WTC11 (cell line): ENCODE data around the gene PUS1. TPM values are rescaled to one million over a fixed set of nuclear protein-coding genes. Genes with fewer than 3 reads are reported as not detected.

Experiments
- ATAC-seq: fragments of 200-7000 bp; cut with Tn5 transposase; 2 replicates; pipeline ENCODE4 v1.10.0; 2021; ENCODE audit warnings: mild to moderate bottlenecking, moderate library complexity
- CTCF ChIA-PET: fragments of 300-600 bp; sonication (Branson Sonifier 250); formaldehyde crosslinking; loops from one replicate; lab custom pipeline; 2021; ENCODE audit warnings: antibody characterized with exemption; lab: Charles Lee
- POLR2A ChIA-PET: fragments of 350-600 bp; sonication (Branson Sonifier 250); formaldehyde crosslinking; loops from one replicate; lab custom pipeline; 2021; ENCODE audit warnings: antibody characterized with exemption; lab: Charles Lee
- DNase-seq: peaks from one replicate; pipeline ENCODE4 v3.0.0; 2021; ENCODE audit warnings: low spot score
- H3K27ac Mint-ChIP-seq: 2 replicates; pipeline ENCODE4 v1.8.0; 2021; ENCODE audit warnings: mixed read lengths
- H3K27me3 Mint-ChIP-seq: 2 replicates; pipeline ENCODE4 v1.8.0; 2021; ENCODE audit warnings: low read depth, mild to moderate bottlenecking, moderate library complexity, mixed read lengths
- H3K36me3 Mint-ChIP-seq: 2 replicates; pipeline ENCODE4 v1.8.0; 2021; ENCODE audit warnings: mixed read lengths
- H3K4me1 Mint-ChIP-seq: 2 replicates; pipeline ENCODE4 v1.8.0; 2022; ENCODE audit warnings: mixed read lengths
- H3K4me3 Mint-ChIP-seq: 2 replicates; pipeline ENCODE4 v1.8.0; 2021; ENCODE audit warnings: mild to moderate bottlenecking, moderate library complexity, mixed read lengths
- H3K9me3 Mint-ChIP-seq: 2 replicates; pipeline ENCODE4 v1.8.0; 2021; ENCODE audit warnings: mixed read lengths
- ARID4B ChIP-seq: sonication (generic); formaldehyde crosslinking; IDR thresholded peaks from 2 replicates; pipeline ENCODE4 v1.8.0; 2023; ENCODE audit warnings: missing genetic modification reagents, mild to moderate bottlenecking, borderline replicate concordance
- ETV6 ChIP-seq: sonication (generic); formaldehyde crosslinking; IDR thresholded peaks from 2 replicates; pipeline ENCODE4 v1.8.1; 2022; ENCODE audit warnings: mild to moderate bottlenecking, missing genetic modification reagents
- FOXK1 ChIP-seq: sonication (generic); formaldehyde crosslinking; IDR thresholded peaks from 2 replicates; pipeline ENCODE4 v1.8.0; 2022; ENCODE audit warnings: mild to moderate bottlenecking, moderate library complexity, missing genetic modification reagents
- GRHL2 ChIP-seq: fragments of 250-450 bp; sonication (Bioruptor Pico); IDR thresholded peaks from 2 replicates; pipeline ENCODE4 v1.8.0; 2022; ENCODE audit warnings: mild to moderate bottlenecking, moderate library complexity; ENCODE audit not compliant: insufficient replicate concordance, severe bottlenecking
- GTF2I ChIP-seq: fragments of 250-450 bp; sonication (Bioruptor Pico); conservative IDR thresholded peaks from 2 replicates; pipeline ENCODE4 v1.4.0; 2021; ENCODE audit warnings: mild to moderate bottlenecking
- HMGA2 ChIP-seq: fragments of 250-450 bp; sonication (Bioruptor Pico); IDR thresholded peaks from 2 replicates; pipeline ENCODE4 v1.4.0; 2021; ENCODE audit warnings: mild to moderate bottlenecking, moderate library complexity
- MYBL2 ChIP-seq: sonication (generic); formaldehyde crosslinking; IDR thresholded peaks from 2 replicates; pipeline ENCODE4 v1.8.1; 2023; ENCODE audit warnings: mild to moderate bottlenecking, moderate library complexity, missing genetic modification reagents
- NFYB ChIP-seq: sonication (generic); formaldehyde crosslinking; conservative IDR thresholded peaks from 2 replicates; pipeline ENCODE4 v1.8.0; 2022; ENCODE audit warnings: low read depth, missing genetic modification reagents
- NR3C1 ChIP-seq: sonication (generic); formaldehyde crosslinking; conservative IDR thresholded peaks from 2 replicates; pipeline ENCODE4 v1.8.1; 2023; ENCODE audit warnings: low read depth, mild to moderate bottlenecking, missing genetic modification reagents
- SMAD4 ChIP-seq: sonication (generic); formaldehyde crosslinking; IDR thresholded peaks from 2 replicates; pipeline ENCODE4 v1.8.0; 2022; ENCODE audit warnings: mild to moderate bottlenecking, missing genetic modification reagents
- TEAD1 ChIP-seq: sonication (generic); formaldehyde crosslinking; IDR thresholded peaks from 2 replicates; pipeline ENCODE4 v1.8.0; 2022; ENCODE audit warnings: mild to moderate bottlenecking, missing genetic modification reagents
- TP53 ChIP-seq: sonication (generic); formaldehyde crosslinking; IDR thresholded peaks from 2 replicates; pipeline ENCODE4 v1.8.1; 2023; ENCODE audit warnings: mild to moderate bottlenecking, missing genetic modification reagents
- USF2 ChIP-seq: sonication (generic); formaldehyde crosslinking; IDR thresholded peaks from 2 replicates; pipeline ENCODE4 v1.8.1; 2023; ENCODE audit warnings: mild to moderate bottlenecking, missing genetic modification reagents, moderate library complexity
- ZNF219 ChIP-seq: sonication (generic); formaldehyde crosslinking; IDR thresholded peaks from 2 replicates; pipeline ENCODE4 v1.8.0; 2023; ENCODE audit warnings: missing genetic modification reagents, mild to moderate bottlenecking, borderline replicate concordance
- ZNF396 ChIP-seq: fragments of 250-450 bp; sonication (Bioruptor Pico); IDR thresholded peaks from 2 replicates; pipeline ENCODE4 v1.8.0; 2021; ENCODE audit warnings: mild to moderate bottlenecking, moderate library complexity, borderline replicate concordance
- ZNF423 ChIP-seq: fragments of 250-450 bp; sonication (Bioruptor Pico); IDR thresholded peaks from 2 replicates; pipeline ENCODE4 v2.1.2; 2022; ENCODE audit warnings: mild to moderate bottlenecking, moderate library complexity
- total RNA-seq: library from RNA; stranded (reverse); gene quantifications from 3 replicates; pipeline ENCODE4 v1.2.3, GENCODE V29; 2021
- TF ChIP-seq, protein P1 (sequence below): fragments of 200-600 bp; IDR thresholded peaks from 2 replicates; pipeline ENCODE4 v1.8.0; 2022; ENCODE audit warnings: antibody characterized with exemption
- TF ChIP-seq, protein P2 (sequence below): fragments of 250-450 bp; sonication (Bioruptor Pico); IDR thresholded peaks from 2 replicates; pipeline ENCODE4 v2.1.2; 2022; ENCODE audit warnings: mild to moderate bottlenecking, moderate library complexity
- TF ChIP-seq, protein P3 (sequence below): sonication (generic); formaldehyde crosslinking; IDR thresholded peaks from 2 replicates; pipeline ENCODE4 v1.8.1; 2023; ENCODE audit warnings: mild to moderate bottlenecking, moderate library complexity, missing genetic modification reagents

Gene PUS1
- total RNA-seq, 1 experiment from 2014 or later: 97.4 TPM

DNA sequence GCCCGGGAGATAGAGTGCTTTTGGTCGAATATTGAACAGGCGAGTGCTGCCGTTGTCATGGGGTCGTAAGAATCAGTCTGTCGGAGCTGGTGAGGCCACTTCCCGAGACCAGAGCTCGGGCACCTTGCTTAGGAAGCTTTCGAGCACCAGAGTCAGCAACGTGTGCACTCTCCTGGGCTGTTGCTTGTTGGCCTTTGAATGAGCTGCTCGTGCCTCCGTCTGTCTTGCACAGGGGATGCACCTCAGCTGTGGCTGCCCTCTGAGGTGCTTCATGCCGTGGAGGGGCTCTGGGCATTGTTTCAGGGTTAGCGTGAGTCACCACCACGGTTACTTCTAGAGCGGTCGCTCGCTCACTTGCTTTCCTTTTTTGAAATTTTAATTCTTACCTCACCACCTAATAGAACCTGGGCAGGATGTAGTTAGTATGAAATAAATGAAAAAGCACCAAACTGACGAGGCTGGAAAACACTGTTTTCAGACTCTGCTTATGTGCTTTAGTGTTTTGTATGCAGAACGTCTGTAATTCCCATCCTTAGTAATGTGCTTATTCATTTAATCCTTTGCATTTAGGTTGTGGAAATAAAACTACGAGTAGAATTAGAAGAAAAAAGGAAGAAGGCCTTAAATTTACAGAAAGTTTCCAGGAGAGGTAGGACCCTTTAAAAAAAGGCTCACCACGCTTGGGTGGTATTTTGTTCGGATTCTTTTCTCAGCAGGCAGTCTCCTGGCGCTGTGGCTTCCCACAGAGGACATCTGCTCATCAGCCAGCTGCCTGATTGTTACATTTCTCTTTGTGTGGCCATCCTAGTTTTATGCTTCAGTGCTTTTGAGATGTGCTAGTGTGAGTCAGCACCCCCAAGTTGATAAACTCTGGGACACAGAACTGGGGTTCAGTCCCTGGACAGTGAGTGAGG is 61.2 kb downstream of the PUS1 start:
- peak overlapping the region; percentile 99 for H3K27ac Mint-ChIP-seq
- H3K4me3 Mint-ChIP-seq: peak overlapping the region; percentile 43
- ChIA-PET CTCF (interaction anchor here (1.2 to 1.8 kb wide), 3 partner anchors 12 to 161 kb away, joined by 3 to 7 read pairs (median 5); partner anchors contain the start of gene EP400), POLR2A (no interaction called here)
- no peaks in the 10 kb centered on the region for H3K27me3 Mint-ChIP-seq
- no peaks in the 10 kb centered on the region for H3K9me3 Mint-ChIP-seq
- peaks cover 49% of the 10 kb centered on the region for H3K4me1 Mint-ChIP-seq
- ATAC-seq (peak; percentile 78), DNase-seq (peak; percentile 55)
- TF ChIP-seq ZNF423 (peak; percentile 90), ZNF396 (CRISPR knock-in tag) (no peak)
- peaks cover 59% of the 10 kb centered on the region for H3K36me3 Mint-ChIP-seq

DNA sequence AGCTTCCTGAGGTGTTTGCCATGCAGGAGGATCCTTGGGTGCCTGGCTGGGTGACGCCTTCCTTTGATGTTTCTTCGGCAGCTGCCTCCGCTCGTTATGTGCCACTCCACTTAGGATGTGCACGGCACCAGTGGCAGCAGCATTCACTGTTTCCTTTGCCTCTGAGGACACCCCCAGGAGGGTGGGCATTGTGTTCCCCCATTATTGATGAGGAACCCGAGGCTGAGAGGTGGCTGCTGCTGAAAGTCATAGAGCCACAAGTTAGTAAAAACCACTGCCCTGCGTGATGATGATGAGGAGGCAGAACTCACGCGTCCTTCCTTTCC is 61.9 kb downstream of the PUS1 start:
- H3K27me3 Mint-ChIP-seq: no peaks in the 10 kb centered on the region
- ChIA-PET CTCF (interaction anchor here (0.7 to 1.8 kb wide), 3 partner anchors 11 to 41 kb away, joined by 4 to 7 read pairs (median 5); partner anchors contain the start of gene EP400), POLR2A (no interaction called here)
- ATAC-seq (peak; percentile 5), DNase-seq (no peak)
- TF ChIP-seq ZNF423 (0 out of 2 replicates have a peak, but pooled peaks have one; percentile 1), NFYB (CRISPR knock-in tag) (no peak)
- peaks cover 49% of the 10 kb centered on the region for H3K4me1 Mint-ChIP-seq
- H3K36me3 Mint-ChIP-seq: peaks cover 60% of the 10 kb centered on the region
- peak overlapping the region; percentile 99 for H3K27ac Mint-ChIP-seq
- H3K4me3 Mint-ChIP-seq: peak overlapping the region; percentile 43
- H3K9me3 Mint-ChIP-seq: no peaks in the 10 kb centered on the region

GRCh38 chr12:131991816-131992430 is 62.8 kb downstream of the PUS1 start:
- ATAC-seq (no peak), DNase-seq (no peak)
- Mint-ChIP-seq H3K9me3 (no peaks in the 10 kb centered on the region), H3K27me3 (no peaks in the 10 kb centered on the region), H3K27ac (peak overlapping the region; percentile 91; the same call in 1 of the 2 replicates), H3K36me3 (peaks cover 58% of the 10 kb centered on the region), H3K4me3 (no peak overlapping the region), H3K4me1 (peaks cover 46% of the 10 kb centered on the region)
- ChIA-PET POLR2A (interaction anchor here (0.6 to 0.7 kb wide), 3 partner anchors 42 to 676 kb away, joined by 3 to 4 read pairs (median 3); partner anchors contain the start of gene EP400), CTCF (interaction anchor here (0.6 to 1.8 kb wide), 3 partner anchors 42 to 900 kb away, joined by 3 to 7 read pairs (median 3); partner anchors contain the start of gene EP400)
- TF ChIP-seq HMGA2 (CRISPR knock-in tag) (no peak), NR3C1 (CRISPR knock-in tag) (no peak), ETV6 (no peak), GRHL2 (CRISPR knock-in tag) (no peak), ARID4B (CRISPR knock-in tag) (no peak), TEAD1 (no peak), SMAD4 (no peak), MYBL2 (CRISPR knock-in tag) (no peak), GTF2I (CRISPR knock-in tag) (no peak), ZNF423 (no peak), TP53 (CRISPR knock-in tag) (no peak), ZNF219 (no peak), USF2 (CRISPR knock-in tag) (no peak), FOXK1 (CRISPR knock-in tag) (no peak)
- TF ChIP-seq, protein P1, sequence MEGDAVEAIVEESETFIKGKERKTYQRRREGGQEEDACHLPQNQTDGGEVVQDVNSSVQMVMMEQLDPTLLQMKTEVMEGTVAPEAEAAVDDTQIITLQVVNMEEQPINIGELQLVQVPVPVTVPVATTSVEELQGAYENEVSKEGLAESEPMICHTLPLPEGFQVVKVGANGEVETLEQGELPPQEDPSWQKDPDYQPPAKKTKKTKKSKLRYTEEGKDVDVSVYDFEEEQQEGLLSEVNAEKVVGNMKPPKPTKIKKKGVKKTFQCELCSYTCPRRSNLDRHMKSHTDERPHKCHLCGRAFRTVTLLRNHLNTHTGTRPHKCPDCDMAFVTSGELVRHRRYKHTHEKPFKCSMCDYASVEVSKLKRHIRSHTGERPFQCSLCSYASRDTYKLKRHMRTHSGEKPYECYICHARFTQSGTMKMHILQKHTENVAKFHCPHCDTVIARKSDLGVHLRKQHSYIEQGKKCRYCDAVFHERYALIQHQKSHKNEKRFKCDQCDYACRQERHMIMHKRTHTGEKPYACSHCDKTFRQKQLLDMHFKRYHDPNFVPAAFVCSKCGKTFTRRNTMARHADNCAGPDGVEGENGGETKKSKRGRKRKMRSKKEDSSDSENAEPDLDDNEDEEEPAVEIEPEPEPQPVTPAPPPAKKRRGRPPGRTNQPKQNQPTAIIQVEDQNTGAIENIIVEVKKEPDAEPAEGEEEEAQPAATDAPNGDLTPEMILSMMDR: no peak
- TF ChIP-seq, protein P2, sequence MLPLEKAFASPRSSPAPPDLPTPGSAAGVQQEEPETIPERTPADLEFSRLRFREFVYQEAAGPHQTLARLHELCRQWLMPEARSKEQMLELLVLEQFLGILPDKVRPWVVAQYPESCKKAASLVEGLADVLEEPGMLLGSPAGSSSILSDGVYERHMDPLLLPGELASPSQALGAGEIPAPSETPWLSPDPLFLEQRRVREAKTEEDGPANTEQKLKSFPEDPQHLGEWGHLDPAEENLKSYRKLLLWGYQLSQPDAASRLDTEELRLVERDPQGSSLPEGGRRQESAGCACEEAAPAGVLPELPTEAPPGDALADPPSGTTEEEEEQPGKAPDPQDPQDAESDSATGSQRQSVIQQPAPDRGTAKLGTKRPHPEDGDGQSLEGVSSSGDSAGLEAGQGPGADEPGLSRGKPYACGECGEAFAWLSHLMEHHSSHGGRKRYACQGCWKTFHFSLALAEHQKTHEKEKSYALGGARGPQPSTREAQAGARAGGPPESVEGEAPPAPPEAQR (CRISPR knock-in tag): no peak
- TF ChIP-seq, protein P3, sequence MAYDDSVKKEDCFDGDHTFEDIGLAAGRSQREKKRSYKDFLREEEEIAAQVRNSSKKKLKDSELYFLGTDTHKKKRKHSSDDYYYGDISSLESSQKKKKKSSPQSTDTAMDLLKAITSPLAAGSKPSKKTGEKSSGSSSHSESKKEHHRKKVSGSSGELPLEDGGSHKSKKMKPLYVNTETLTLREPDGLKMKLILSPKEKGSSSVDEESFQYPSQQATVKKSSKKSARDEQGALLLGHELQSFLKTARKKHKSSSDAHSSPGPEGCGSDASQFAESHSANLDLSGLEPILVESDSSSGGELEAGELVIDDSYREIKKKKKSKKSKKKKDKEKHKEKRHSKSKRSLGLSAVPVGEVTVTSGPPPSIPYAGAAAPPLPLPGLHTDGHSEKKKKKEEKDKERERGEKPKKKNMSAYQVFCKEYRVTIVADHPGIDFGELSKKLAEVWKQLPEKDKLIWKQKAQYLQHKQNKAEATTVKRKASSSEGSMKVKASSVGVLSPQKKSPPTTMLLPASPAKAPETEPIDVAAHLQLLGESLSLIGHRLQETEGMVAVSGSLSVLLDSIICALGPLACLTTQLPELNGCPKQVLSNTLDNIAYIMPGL (CRISPR knock-in tag): no peak
